Panc1 (cell line): ENCODE measurements around the gene BACH2.

Experiments used
- POLR2AphosphoS5 ChIP-seq: IDR thresholded peaks from 2 replicates; pipeline ENCODE4 v1.6.1; 2012; ENCODE audit warnings: mild to moderate bottlenecking, low read depth, low read length, moderate library complexity
- SIN3A ChIP-seq: IDR thresholded peaks from 2 replicates; pipeline ENCODE4 v1.6.1; 2012; ENCODE audit warnings: low read depth, mild to moderate bottlenecking, low read length, moderate library complexity, borderline replicate concordance; ENCODE audit not compliant: insufficient read depth
- TCF7L2 ChIP-seq: IDR thresholded peaks from 2 replicates; pipeline ENCODE4 v1.6.1; 2011; ENCODE audit warnings: mild to moderate bottlenecking, low read depth, low read length, inconsistent platforms
- TF ChIP-seq, protein P1 (sequence below): fragments of 450-650 bp; IDR thresholded peaks from 2 replicates; pipeline ENCODE4 v1.5.1; 2017; ENCODE audit warnings: mild to moderate bottlenecking

DNA sequence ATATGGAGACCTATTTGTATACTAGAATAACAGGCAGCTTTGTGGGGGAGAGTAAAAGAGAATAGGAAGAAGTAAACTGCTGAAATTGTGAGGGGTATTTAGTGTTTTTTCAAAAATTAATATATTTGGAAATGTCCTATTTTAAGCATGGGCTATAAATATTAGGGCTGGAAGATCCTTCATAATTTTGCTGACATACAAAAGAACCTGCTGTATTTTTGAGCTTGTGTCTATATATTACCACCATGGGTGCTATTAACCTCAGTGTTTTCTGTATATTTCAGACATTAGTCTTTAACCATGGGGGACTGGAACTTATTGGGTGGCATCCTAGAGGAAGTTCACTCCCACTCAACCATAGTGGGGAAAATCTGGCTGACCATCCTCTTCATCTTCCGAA, 402.5 kb downstream of the BACH2 start, which contains the start of gene GJA10:
- TF ChIP-seq TCF7L2 (no peak), SIN3A (no peak), POLR2AphosphoS5 (no peak)
- TF ChIP-seq, protein P1, sequence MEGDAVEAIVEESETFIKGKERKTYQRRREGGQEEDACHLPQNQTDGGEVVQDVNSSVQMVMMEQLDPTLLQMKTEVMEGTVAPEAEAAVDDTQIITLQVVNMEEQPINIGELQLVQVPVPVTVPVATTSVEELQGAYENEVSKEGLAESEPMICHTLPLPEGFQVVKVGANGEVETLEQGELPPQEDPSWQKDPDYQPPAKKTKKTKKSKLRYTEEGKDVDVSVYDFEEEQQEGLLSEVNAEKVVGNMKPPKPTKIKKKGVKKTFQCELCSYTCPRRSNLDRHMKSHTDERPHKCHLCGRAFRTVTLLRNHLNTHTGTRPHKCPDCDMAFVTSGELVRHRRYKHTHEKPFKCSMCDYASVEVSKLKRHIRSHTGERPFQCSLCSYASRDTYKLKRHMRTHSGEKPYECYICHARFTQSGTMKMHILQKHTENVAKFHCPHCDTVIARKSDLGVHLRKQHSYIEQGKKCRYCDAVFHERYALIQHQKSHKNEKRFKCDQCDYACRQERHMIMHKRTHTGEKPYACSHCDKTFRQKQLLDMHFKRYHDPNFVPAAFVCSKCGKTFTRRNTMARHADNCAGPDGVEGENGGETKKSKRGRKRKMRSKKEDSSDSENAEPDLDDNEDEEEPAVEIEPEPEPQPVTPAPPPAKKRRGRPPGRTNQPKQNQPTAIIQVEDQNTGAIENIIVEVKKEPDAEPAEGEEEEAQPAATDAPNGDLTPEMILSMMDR: no peak
